LHCN-M2 (cell line): Measurements from ENCODE around the gene ST3GAL3. TPM values are rescaled to one million over a fixed set of nuclear protein-coding genes. Genes with fewer than 3 reads are reported as not detected.

Experiments
- DNase-seq: peaks from one replicate; pipeline ENCODE4 v3.0.0-alpha.2; 2012; ENCODE audit warnings: low read depth
- total RNA-seq: library from RNA; depleted of rRNA; stranded (reverse); fragments of >200 nt; gene quantifications from 2 replicates; pipeline ENCODE4 v1.2.3, GENCODE V29; 2014

ST3GAL3 gene
- total RNA-seq, 1 experiment from 2014 or later, result 25.8 TPM

DNA sequence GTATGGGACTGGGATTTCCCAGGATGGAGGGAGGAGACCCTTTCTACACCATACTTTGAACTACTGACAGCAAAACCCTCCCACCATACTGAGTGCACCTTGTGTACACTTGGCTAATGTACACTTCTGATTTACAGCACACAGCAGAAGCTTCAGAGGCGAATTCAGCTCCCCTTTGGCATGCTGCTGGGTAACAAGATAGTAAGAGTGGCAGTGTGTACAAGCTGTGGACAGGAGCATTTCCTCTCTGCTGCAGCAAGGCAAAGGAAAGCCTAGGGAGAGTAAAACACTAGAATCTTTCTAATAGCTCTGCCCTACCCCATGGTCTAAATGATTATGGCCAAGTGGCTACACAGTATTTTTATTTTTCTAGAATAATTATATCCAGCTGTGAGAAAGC lies 142.3 kb downstream of the ST3GAL3 start:
- no peak for DNase-seq

DNA sequence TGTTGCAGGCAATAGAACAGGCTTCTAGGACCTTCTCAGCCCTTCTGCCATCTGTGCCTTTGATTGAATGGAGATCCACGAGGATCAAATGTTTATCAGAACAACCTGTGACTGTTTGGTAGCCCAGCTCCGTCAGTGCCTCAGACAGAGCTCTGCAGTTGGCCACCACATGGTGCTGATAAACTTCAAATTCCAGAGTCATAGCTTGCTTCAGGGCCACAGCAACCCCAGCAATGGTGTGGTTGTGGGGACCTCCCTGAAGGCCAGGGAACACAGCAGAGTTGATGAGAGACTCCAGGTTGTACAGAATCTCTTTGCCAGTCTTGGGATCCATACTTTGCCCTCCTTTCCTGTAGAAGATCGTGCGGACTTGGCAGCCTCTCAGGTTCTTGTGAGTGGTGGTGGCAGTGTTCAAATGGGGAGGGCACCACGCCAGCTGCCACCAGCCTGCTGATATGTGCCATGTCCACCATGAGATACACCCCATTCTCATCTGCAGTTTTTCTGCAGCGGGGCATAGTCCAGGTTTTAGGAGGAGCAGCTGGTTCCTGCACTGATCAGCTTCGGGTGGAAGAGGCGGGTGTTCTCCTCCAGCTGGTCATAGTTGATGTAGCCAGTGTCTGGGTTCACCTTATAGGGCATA lies 143.4 kb downstream of the ST3GAL3 start:
- DNase-seq, result no peak

DNA sequence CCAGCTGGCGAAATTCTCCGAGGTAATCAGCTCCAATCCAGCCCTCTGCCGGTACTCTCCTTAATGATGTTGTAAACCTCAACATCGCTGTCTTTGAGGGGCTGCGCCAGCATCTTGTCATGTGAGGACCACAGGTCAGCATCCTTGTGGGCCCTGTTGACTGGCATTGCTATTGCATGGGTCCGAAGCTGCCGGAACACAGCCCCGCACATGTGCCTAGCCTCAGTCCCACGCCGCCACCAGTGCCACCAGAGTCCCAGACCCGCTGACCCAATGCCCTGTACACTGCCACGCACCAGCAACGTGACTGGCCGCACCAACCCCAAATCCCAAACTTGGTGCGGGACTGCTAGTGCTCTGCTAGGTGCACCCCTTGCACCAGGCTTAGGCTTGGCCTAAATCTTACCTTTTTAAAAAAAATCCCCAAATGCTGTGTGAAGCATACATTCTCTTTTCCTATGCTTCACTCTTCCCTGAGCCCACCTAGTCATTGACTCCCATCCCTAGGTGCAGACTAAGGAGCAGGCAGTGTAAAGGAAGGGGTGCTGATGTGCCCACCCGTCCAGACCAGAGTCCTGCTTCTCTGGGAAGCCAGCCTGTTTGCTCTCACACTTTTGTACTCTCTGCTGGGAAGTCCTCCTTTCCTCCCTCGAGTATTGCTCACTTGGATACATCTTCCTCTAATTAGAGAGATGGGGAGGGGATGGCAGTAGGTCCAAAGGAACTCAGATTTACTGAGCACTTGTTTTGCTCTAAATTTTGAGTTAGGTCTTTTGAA lies 144.4 kb downstream of the ST3GAL3 start:
- DNase-seq, result no peak

DNA sequence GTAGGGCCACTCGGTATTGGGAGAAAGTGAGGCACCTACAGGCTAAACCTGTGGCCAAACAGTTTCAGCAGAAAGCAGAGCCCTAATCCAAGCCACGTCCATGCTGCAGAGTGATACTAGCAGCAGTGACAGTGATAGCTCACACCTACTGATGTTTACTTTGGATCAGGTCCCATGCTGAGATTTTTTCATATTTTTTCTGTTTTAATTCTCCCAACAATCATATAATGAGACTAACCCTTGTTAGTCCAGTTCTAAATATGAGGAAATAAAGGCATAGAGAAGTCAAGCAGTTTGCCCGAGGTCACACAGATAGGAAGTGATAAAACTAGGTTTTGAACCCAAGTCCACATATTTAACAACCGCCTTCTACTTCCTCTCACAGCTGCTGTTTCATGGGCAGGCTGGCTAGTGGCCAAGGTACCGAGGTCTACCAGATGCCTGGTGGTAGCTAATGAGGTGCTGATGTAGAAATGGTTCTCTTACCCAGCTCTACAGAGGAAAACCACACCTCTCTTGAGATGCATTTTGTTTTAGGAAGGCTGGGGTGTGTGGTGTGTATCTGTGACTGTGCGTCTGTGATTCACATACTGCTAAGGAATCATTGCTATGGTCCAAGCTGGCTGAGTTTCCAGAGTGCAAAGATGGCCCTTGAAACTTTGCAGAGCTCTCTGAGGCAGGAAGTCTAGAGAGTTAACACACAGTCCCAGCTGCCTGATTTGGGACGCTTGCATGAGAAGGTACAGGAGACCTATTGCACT lies 146.0 kb downstream of the ST3GAL3 start:
- DNase-seq, result peak; percentile 96

DNA sequence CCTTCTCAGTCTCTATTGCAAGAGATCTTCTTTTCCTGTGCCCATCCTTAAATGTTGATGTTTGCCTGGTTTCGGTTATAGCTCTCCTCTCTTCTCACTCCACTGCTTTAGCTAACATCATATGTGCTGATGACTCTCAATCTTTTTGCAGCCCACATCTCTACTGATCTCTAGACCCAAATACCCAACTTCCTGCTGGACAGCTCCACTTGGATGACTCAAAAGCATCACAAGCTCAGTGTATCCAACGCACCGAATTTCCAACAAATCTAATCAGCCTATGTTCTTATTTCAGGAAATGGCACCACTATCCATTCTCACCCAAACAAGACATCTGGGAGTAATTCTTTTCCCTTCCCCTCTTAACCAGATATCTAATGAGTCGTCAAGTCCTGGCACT lies 147.1 kb downstream of the ST3GAL3 start:
- DNase-seq, result no peak

DNA sequence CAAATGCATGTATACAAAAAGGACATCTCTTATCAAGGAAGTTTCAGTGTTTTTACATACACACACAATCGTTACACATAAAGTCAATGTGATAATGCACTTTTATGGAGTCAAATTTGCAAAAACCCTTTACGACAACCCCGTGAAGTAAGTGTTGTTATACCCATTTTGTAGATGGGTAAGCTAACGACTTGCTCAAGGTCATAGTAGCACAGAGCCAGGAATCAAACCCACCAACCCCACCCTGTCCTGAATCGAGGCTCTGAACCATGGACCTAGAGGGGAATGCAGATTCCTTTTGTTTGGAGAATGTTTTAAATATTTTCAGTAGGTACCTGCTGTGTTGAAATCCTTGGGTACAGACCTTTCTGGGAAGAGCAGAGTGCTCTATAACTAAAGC lies 148.9 kb downstream of the ST3GAL3 start:
- no peak for DNase-seq

DNA sequence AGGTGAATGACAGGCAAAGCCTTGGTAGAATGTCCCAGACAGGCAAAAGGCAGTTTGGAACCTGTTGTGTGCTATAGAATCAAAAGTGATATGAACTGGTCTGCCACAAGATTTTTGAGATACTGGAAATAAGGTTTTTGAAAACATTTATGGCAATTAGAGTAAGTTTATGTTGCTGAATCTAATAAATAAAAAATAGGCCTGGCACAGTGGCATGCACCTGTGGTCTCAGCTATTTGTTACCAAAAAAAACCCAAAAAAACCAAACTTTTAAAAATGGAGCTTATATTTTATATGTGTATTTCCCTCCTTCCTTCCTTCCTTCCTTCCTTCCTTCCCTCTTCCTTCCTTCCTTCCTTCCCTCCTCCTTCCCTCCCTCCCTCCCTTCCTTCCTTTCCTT lies 149.8 kb downstream of the ST3GAL3 start:
- no peak for DNase-seq

DNA sequence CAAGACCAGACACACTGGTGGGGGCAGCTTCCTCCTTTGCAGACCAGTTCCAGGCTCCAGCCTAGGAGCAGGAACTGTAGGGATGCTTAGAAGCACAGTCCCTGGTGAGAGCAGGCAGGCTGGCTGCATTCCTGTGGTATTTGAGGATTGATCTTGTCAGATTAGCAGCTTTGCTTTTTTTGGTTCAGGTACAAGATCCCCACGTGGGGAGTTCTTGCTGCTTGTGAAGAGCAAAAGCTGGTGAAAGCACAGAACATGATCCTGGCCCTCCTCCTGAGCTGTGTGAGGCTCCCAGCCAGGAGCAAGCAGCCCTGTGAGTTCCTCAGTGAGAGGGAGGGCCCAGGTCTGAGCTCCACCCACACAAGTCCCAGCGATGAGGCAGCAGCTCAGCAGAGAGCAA lies 151.0 kb downstream of the ST3GAL3 start:
- DNase-seq, result peak; percentile 90

DNA sequence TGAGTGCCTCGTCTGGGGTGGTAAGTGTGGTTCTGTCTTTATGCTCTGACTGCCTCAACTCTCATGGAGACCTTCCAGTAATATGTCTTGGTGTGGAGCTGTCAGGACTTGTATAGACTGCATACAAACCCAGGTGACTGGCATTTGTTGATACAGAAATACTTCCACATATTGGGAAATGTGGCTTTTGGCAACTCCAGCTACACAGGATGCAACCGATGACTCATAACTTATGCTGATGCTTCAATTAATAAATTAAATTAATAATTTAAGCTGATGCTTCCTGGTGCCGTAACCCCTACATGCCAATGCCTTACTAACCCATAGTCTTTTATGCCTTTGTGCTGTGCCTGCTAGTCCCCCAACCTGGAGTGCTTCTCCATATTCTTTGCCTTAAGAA lies 154.0 kb downstream of the ST3GAL3 start:
- peak; percentile 24 for DNase-seq

DNA sequence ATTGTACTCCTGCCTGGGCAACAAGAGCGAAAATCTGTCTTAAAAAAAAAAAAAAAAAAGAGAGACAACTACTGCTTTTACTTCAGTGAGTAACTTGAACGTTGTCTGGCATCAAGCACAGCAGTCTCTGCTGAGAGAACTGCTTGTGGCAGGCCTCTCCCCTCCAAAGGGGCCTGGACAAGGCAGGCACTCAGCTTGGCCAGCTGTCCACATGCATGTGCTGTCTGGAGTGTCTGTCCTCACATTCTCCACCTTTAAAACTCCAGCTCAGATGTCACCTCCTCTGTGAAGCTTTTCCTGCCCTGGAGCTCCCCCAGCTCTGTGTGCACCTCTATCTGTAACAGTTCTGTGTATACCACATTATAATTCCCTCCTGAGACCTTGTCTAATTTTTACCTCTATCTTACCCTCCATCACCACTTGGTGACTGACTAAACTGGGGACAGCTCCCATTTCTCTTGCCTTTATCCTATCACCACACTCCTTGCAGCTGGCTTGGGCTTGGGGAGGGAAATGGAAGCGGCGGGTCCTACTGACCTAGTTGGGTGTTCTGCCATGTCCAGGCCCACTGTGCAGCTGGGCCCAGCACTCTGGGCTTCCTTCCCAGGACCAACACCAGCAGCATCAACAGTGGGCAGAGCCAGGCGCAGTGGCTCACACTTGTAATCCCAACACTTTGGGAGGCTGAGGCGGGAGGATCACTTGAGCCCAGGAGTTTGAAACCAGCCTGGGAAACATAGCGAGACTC lies 154.8 kb downstream of the ST3GAL3 start:
- DNase-seq, result no peak

DNA sequence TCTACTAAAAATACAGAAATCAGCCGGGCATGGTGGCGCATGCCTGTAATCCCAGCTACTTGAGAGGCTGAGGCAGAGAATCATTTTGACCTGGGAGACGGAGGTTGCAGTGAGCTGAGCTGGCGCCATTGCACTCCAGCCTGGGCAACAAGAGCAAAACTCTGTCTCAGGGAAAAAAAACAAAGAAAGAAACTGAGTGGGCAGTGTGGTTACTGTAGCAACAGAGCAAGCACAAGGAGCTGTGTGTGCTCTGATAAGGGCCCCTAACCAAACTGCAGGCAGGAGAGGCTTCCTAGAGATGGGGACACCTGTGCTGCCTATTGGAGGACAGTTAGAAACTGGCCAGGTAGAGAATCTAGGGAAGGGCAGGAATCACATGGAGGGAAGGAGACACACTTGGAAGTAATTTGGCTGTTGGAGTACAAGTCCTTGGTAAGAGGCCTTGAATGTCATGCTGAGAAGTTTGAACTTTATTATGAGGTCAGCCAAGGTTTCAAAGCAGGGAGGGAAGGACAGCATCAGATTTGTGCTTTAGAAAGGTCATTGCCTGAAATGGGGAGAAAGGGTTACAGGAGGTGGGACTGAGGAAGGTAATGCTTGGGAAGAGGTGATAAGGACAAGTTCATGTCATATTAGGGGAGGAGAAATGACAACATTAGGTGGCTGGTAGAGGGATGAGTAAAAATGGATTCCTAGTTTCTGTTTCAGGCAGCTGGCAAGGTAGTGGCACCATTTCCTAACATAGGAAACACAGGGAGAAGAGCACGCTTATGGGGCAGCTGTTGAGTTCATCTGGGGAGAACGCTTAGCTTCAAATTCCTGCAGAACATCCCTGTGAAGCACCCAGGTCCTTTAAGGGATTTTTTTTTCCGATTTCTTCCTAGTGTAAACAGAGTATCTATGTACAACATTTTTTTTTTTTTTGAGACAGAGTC lies 157.0 kb downstream of the ST3GAL3 start:
- no peak for DNase-seq

DNA sequence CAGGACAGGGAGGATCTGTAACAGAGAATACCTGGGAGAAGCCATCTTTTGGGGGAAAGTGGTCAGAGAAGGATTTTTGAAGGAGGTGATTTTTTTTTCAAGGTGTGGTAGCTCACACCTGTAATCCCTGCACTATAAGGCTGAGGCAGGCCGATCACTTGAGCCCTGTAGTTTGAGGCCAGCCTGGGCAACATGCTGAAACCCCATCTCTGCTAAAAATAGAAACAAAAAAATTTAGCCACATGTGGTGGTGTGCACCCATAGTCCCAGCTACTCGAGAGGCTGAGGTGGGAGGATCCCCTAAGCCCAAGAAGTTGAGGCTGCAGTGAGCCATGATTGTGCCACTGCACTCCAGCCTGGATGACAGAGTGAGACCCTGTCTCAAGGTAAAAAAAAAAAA lies 158.9 kb downstream of the ST3GAL3 start:
- DNase-seq, result no peak

DNA sequence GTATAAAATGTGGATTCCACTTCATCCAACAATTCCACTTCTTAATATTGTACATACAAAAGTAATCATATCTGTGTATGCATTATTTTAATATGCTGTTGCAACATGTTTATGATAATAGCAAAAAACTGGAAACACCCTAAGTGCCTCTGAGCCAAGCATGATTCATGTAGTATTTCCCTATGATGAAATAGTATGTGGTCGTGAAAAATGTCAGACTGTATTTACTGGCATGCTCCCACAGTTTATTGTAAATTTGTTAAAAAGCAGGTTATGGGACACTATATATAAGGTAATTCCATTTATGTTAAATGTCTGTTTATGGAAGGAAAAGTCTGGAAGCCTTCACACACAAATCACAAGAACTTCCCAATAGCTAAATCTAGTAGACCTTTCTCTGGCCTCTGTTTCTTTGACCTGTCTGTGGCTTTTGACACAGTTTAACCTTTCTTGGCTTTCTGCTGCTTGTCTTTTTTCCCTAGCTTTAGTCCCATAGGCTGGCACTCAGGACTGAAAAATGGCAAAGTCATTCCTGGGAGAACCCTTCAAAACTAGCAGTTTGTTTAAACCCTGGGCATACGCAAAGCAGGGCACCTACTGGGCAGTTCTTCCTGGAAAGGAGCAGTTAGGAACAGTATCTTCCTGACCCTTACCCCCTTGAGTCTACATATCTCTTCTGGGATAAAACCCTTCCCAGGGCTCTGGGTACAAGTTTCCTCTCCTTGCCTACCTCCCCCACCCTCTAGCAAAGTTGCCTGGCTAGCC lies 160.8 kb downstream of the ST3GAL3 start:
- peak; percentile 57 for DNase-seq

DNA sequence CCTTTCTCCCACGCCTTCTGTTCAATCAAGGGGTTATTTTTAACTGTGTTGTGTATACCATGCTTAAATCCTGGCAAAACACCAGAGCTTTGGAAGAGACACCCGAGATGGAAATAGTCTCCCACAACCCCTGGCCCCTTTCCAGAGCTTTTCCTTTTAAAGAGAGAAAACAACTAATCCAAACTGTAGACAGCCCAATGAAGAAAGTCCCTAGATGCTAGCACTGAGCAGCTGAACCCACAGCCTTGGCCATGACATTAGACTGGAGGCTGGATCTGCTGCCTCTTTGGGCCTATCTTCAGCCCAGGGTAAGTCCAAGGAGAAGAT lies 161.4 kb downstream of the ST3GAL3 start:
- peak; percentile 78 for DNase-seq

DNA sequence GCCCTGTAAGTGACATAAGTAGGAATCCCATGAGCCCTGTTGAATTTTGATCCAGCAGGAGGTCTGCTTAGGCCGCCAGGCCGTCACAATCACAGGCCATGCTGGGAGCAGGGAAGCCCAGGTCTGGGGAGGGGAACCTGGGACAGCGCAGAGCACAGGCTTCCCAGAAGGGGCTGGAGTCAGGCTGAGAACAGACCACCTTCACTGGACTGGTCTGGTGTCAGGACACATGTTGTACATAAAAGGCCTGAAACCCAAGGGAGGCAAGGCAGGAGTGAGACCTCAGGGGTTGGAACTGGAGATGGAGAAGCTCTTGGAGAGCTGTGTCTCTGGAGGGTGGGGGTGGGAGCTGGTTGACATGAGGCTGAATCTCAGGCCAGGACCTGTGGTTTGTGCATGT lies 163.0 kb downstream of the ST3GAL3 start:
- DNase-seq, result no peak

DNA sequence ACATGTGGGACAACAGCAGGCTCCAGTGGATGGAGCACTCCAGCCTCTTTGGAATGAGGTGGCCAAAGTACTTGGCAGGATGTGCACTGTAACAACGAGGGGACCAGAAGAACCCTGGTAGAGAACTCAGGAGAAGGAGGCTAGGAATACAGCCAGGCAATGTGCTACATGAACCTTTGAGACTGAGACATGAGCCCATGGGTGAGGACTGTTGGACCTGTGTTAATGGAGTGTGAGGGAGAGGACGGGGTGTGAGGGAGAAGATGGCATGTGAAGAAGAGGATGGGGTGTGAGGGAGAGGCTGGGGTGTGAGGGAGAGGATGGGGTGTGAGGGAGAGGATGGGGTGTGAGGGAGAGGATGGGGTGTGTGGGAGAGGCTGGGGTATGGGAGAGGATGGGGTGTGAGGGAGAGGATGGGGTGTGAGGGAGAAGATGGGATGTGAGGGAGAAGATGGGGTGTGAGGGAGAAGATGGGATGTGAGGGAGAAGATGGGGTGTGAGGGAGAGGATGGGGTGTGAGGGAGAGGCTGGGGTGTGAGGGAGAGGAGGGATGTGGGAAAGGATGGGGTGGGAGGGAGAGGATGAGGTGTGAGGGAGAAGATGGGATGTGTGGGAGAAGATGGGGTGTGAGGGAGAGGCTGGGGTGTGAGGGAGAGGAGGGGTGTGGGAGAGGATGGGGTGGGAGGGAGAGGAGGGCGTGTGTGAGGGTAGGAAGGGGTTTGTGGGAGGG lies 164.0 kb downstream of the ST3GAL3 start:
- no peak for DNase-seq

DNA sequence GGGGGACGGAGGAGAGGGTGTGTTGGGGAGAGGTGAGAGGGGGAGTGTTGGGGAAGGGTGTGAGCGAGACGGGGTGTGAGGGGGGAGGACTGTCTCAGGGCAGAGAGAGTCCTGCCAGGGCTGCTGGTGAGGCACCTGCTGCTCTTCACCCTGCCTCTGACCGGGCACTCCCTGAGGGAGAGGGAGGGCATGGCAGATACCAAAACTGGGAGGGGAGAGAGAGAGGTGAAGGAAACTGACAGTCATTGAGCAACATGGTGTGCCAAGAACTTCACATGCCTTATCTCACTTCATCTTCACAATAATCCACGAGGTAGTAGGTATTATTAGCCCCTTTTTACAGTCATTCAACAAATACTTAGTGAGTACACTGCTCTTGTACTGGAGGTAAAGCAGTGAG lies 164.9 kb downstream of the ST3GAL3 start:
- DNase-seq, result no peak

DNA sequence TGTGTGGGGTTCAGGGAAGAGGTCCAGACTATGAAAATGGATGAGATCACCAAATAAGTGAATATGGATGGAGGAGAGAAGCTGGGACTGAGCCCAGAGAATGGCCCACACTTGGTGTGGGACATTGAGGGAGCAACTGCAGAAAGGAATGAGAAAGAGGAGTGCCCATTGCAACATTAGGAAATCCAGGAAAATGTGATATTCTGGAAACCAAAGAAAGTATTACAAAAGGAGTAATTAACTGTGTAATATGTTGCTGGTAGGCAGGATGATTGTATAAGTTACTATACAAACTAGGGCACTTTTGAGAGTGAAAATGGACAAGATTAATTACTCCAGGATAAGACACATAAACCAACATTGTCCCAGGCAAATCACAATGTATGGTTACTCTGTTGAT lies 166.5 kb downstream of the ST3GAL3 start:
- no peak for DNase-seq

DNA sequence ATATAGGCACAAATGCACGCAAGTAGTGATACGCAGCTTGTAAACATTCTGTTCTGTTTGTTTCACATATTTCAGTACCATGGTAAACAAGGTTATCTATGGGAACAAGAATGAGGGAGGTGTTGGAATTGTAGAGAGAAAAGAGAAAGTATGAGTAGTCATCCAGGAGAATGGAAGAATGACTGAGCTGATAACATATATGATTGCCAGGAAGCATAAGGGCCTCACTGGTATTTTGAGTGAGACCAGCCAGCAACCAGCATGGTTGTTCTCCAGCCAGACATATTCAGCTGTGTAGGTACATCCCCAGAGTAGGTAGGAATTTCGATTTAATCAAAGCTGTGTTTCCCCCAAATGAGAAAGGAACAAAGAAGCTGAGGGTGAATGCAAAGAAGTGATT lies 167.4 kb downstream of the ST3GAL3 start:
- no peak for DNase-seq

DNA sequence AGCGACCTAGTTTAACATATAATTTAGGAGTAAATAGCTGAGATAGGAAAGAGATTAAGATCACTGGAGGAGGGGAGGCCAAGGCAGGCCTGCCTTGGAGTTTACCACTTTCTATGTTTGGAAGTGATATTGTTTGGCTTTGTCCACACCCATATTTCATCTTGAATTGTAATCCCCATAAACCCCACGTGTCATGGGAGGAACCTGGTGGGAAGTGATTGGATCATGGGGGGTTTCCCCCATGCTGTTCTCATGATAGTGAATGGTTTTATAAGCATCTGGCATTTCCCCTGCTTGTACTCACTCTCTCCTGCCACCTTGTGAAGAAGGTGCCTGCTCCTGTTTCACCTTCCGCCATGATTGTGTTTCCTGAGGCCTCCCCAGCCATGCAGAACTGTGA lies 168.0 kb downstream of the ST3GAL3 start:
- no peak for DNase-seq
